Neural cell (in vitro differentiated cells): ENCODE results near the gene GINS1. TPM values are rescaled to one million over a fixed set of nuclear protein-coding genes. Genes with fewer than 3 reads are reported as not detected.

Experiments
- H2AFZ ChIP-seq: fragments of 200-600, 300-800 bp; sonication (generic), shearing (Covaris generic); 2 replicates; pipeline ENCODE4 v1.6.0; 2014; ENCODE audit warnings: low read depth, mild to moderate bottlenecking, antibody characterized with exemption, low read length, moderate library complexity
- H3F3A ChIP-seq: fragments of 200-600 bp; shearing (Covaris generic); 2 replicates; pipeline ENCODE4 v1.6.1; 2016; ENCODE audit warnings: mild to moderate bottlenecking, moderate library complexity, mixed read lengths, antibody characterized with exemption, low read length; ENCODE audit not compliant: insufficient read depth, poor library complexity, severe bottlenecking
- H3K27ac ChIP-seq: fragments of 200-600, 300-800 bp; sonication (generic), shearing (Covaris generic); 2 replicates; pipeline ENCODE4 v1.5.1; 2014; ENCODE audit warnings: mild to moderate bottlenecking, low read length, moderate library complexity
- H3K27me3 ChIP-seq: fragments of 300-800, 200-600 bp; sonication (generic), shearing (Covaris generic); 2 replicates; pipeline ENCODE4 v1.6.0; 2014; ENCODE audit warnings: mild to moderate bottlenecking, low read depth, low read length, moderate library complexity; ENCODE audit not compliant: insufficient read depth
- H3K36me3 ChIP-seq: fragments of 300-800, 200-600 bp; sonication (generic), shearing (Covaris generic); 2 replicates; pipeline ENCODE4 v1.5.1; 2014; ENCODE audit warnings: mild to moderate bottlenecking, antibody characterized with exemption, low read length, moderate library complexity; ENCODE audit not compliant: insufficient read depth
- H3K4me2 ChIP-seq: fragments of 300-800, 200-600 bp; sonication (generic), shearing (Covaris generic); 2 replicates; pipeline ENCODE4 v1.6.0; 2014; ENCODE audit warnings: mild to moderate bottlenecking, low read length
- H3K4me3 ChIP-seq: fragments of 300-800, 200-600 bp; sonication (generic), shearing (Covaris generic); 2 replicates; pipeline ENCODE4 v1.5.1; 2014; ENCODE audit warnings: mild to moderate bottlenecking, low read length, moderate library complexity
- H3K79me2 ChIP-seq: fragments of 200-600 bp; shearing (Covaris generic); replicated peaks from 2 replicates; pipeline ENCODE4 v1.6.0; 2014; ENCODE audit warnings: mild to moderate bottlenecking, low read length, moderate library complexity; ENCODE audit not compliant: insufficient read depth
- H3K9ac ChIP-seq: fragments of 300-800, 200-600 bp; sonication (generic), shearing (Covaris generic); 2 replicates; pipeline ENCODE4 v1.6.1; 2016; ENCODE audit warnings: mild to moderate bottlenecking, low read length, mixed read lengths
- H3K9me2 ChIP-seq: fragments of 200-600 bp; shearing (Covaris generic); 2 replicates; pipeline ENCODE4 v1.6.1; 2016; ENCODE audit warnings: mild to moderate bottlenecking, low read length, mixed read lengths; ENCODE audit not compliant: insufficient read depth
- H3K9me3 ChIP-seq: fragments of 200-600, 300-800 bp; sonication (generic), shearing (Covaris generic); 2 replicates; pipeline ENCODE4 v1.6.1; 2016; ENCODE audit warnings: mild to moderate bottlenecking, mixed run types, low read length, moderate library complexity, mixed read lengths
- H4K20me1 ChIP-seq: fragments of 200-600 bp; shearing (Covaris generic); 2 replicates; pipeline ENCODE4 v1.6.1; 2016; ENCODE audit warnings: mild to moderate bottlenecking, mixed run types; ENCODE audit not compliant: insufficient read depth
- EP300 ChIP-seq: fragments of 450-650 bp; conservative IDR thresholded peaks from 2 replicates; pipeline ENCODE4 v1.6.1; 2014; ENCODE audit warnings: antibody characterized with exemption, mild to moderate bottlenecking, moderate library complexity; ENCODE audit not compliant: poor library complexity, severe bottlenecking
- EZH2 ChIP-seq: fragments of 200-600, 300-800 bp; shearing (Covaris generic), sonication (generic); IDR thresholded peaks from 2 replicates; pipeline ENCODE4 v1.6.1; 2014; ENCODE audit warnings: antibody characterized with exemption, low read length, borderline replicate concordance, mild to moderate bottlenecking; ENCODE audit not compliant: insufficient read depth, poor library complexity, severe bottlenecking
- MXI1 ChIP-seq: fragments of 450-650 bp; conservative IDR thresholded peaks from 2 replicates; pipeline ENCODE4 v1.6.1; 2014; ENCODE audit warnings: antibody characterized with exemption, mild to moderate bottlenecking; ENCODE audit not compliant: poor library complexity, severe bottlenecking
- POLR2AphosphoS5 ChIP-seq: IDR thresholded peaks from 2 replicates; pipeline ENCODE4 v1.6.1; 2012
- RAD21 ChIP-seq: fragments of 450-650 bp; conservative IDR thresholded peaks from 2 replicates; pipeline ENCODE4 v1.6.1; 2014; ENCODE audit warnings: antibody characterized with exemption, mild to moderate bottlenecking, moderate library complexity
- SMC3 ChIP-seq: fragments of 450-650 bp; conservative IDR thresholded peaks from 2 replicates; pipeline ENCODE4 v1.6.1; 2014; ENCODE audit warnings: antibody characterized with exemption, mild to moderate bottlenecking, moderate library complexity; ENCODE audit not compliant: poor library complexity
- TAF1 ChIP-seq: IDR thresholded peaks from 2 replicates; pipeline ENCODE4 v1.6.1; 2012; ENCODE audit warnings: low read depth
- polyA plus RNA-seq: library from polyadenylated mRNA; depleted of rRNA; stranded (reverse); fragments of >200 nt; gene quantifications from 2 replicates; pipeline ENCODE4 v1.2.3, GENCODE V29; 2014
- TF ChIP-seq, protein P1 (sequence below): fragments of 450-650 bp; IDR thresholded peaks from 2 replicates; pipeline ENCODE4 v1.5.1; 2014; ENCODE audit warnings: antibody characterized with exemption, mild to moderate bottlenecking, moderate library complexity; ENCODE audit not compliant: poor library complexity, severe bottlenecking
- TF ChIP-seq, protein P2 (sequence below): IDR thresholded peaks from 2 replicates; pipeline ENCODE4 v1.6.1; 2012; ENCODE audit warnings: borderline replicate concordance

The GINS1 gene
- polyA plus RNA-seq, 1 donor from 2014 or later: 4.5 TPM

DNA sequence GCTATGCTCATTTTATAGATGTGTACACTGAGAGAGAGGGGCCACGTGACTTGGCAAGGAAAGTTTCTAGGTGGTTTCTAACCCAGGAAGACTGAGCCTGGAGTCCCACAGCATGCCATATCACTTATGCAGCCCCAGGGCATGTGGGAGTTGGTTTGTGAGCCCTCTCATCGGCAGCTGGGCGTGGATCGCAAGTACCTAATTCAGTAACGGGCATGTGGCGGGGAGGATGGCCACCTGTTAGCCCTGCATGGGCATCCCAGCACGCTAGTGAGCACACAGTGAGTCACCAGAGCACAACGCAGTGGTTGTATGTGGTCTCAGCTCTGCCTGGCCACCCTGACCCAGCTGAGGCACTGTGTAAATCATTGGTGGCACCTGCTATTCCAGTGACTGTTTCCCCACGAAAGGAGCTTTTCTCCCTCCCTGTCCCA is 89.5 kb downstream of the GINS1 start:
- no peaks in the 10 kb centered on the region for H3K36me3 ChIP-seq
- H3K27me3 ChIP-seq: no peaks in the 10 kb centered on the region
- no peak overlapping the region for H3K4me3 ChIP-seq
- H3K9me2 ChIP-seq: no peaks in the 10 kb centered on the region
- no peaks in the 10 kb centered on the region for H3K9me3 ChIP-seq
- TF ChIP-seq MXI1 (no peak), RAD21 (no peak), POLR2AphosphoS5 (no peak), SMC3 (no peak), TAF1 (no peak), EZH2 (no peak), EP300 (no peak)
- TF ChIP-seq, protein P1, sequence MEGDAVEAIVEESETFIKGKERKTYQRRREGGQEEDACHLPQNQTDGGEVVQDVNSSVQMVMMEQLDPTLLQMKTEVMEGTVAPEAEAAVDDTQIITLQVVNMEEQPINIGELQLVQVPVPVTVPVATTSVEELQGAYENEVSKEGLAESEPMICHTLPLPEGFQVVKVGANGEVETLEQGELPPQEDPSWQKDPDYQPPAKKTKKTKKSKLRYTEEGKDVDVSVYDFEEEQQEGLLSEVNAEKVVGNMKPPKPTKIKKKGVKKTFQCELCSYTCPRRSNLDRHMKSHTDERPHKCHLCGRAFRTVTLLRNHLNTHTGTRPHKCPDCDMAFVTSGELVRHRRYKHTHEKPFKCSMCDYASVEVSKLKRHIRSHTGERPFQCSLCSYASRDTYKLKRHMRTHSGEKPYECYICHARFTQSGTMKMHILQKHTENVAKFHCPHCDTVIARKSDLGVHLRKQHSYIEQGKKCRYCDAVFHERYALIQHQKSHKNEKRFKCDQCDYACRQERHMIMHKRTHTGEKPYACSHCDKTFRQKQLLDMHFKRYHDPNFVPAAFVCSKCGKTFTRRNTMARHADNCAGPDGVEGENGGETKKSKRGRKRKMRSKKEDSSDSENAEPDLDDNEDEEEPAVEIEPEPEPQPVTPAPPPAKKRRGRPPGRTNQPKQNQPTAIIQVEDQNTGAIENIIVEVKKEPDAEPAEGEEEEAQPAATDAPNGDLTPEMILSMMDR: no peak
- TF ChIP-seq, protein P2, sequence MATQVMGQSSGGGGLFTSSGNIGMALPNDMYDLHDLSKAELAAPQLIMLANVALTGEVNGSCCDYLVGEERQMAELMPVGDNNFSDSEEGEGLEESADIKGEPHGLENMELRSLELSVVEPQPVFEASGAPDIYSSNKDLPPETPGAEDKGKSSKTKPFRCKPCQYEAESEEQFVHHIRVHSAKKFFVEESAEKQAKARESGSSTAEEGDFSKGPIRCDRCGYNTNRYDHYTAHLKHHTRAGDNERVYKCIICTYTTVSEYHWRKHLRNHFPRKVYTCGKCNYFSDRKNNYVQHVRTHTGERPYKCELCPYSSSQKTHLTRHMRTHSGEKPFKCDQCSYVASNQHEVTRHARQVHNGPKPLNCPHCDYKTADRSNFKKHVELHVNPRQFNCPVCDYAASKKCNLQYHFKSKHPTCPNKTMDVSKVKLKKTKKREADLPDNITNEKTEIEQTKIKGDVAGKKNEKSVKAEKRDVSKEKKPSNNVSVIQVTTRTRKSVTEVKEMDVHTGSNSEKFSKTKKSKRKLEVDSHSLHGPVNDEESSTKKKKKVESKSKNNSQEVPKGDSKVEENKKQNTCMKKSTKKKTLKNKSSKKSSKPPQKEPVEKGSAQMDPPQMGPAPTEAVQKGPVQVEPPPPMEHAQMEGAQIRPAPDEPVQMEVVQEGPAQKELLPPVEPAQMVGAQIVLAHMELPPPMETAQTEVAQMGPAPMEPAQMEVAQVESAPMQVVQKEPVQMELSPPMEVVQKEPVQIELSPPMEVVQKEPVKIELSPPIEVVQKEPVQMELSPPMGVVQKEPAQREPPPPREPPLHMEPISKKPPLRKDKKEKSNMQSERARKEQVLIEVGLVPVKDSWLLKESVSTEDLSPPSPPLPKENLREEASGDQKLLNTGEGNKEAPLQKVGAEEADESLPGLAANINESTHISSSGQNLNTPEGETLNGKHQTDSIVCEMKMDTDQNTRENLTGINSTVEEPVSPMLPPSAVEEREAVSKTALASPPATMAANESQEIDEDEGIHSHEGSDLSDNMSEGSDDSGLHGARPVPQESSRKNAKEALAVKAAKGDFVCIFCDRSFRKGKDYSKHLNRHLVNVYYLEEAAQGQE: no peak
- no peak overlapping the region for H2AFZ ChIP-seq
- no peaks in the 10 kb centered on the region for H3K79me2 ChIP-seq
- no peaks in the 10 kb centered on the region for H4K20me1 ChIP-seq
- no peak overlapping the region for H3K4me2 ChIP-seq
- no peak overlapping the region for H3K9ac ChIP-seq
- no peak overlapping the region for H3K27ac ChIP-seq
- no peaks in the 10 kb centered on the region for H3F3A ChIP-seq

DNA sequence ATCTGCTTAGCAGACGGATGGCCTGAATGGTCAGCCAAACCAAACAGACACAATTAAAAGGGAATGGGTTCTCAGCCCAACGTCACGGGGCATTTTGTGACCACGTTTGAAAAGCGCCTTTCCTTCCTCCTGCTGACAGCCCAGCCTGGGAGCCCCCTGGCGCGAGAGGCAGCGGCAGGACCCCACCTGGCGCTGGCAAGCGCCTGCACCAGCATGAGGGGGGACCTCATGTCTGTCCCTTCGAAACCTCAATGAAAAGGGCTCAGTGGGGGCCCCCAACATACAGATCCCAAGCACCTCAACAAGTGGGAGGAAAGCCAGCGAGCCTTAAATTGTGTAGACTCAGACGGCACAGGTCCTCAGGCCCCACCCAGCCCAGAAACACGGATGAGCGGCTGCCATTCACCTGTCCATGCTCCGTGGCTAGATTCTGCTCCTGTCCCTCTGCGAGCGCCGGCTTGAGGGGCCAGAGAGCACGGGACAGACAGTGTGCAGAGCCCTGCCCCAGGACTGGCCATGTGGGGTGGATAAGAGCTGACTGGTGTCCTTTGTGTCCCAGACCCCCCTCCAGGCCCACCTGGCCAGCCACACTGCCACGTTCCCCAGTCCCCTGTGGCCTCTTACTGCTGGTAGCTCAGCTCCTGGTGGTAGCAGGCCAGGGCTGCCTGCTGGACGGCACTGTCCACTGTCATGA is 90.3 kb downstream of the GINS1 start:
- H2AFZ ChIP-seq: no peak overlapping the region
- no peak overlapping the region for H3K9ac ChIP-seq
- H3K27me3 ChIP-seq: no peaks in the 10 kb centered on the region
- H3F3A ChIP-seq: no peaks in the 10 kb centered on the region
- H4K20me1 ChIP-seq: no peaks in the 10 kb centered on the region
- H3K4me3 ChIP-seq: no peak overlapping the region
- H3K79me2 ChIP-seq: no peaks in the 10 kb centered on the region
- H3K36me3 ChIP-seq: no peaks in the 10 kb centered on the region
- H3K9me2 ChIP-seq: no peaks in the 10 kb centered on the region
- H3K4me2 ChIP-seq: no peak overlapping the region
- no peak for TF ChIP-seq TAF1
- no peak for TF ChIP-seq MXI1
- TF ChIP-seq, protein P1: no peak
- no peak for TF ChIP-seq POLR2AphosphoS5
- TF ChIP-seq, protein P2: no peak
- TF ChIP-seq EP300: no peak
- no peak for TF ChIP-seq RAD21
- no peak for TF ChIP-seq EZH2
- TF ChIP-seq SMC3: no peak
- H3K27ac ChIP-seq: no peak overlapping the region
- H3K9me3 ChIP-seq: no peaks in the 10 kb centered on the region
